SK-N-SH (cell line): ENCODE results near the gene SERPIND1. TPM values are rescaled to one million over a fixed set of nuclear protein-coding genes. Genes with fewer than 3 reads are reported as not detected.
"Not testable (repeated sequence)": the region's sequence is repeated elsewhere in the genome, so short reads cannot be mapped to it uniquely, and the experiment has no call there.

Source experiments
- CTCF ChIA-PET: fragments of 300-600, 350-600 bp; formaldehyde crosslinking; extraction: SDS; loops from one replicate; lab custom pipeline; 2021; lab: Yijun Ruan, JAX
- POLR2A ChIA-PET: fragments of 350-600 bp; sonication (Branson Sonifier 250); formaldehyde crosslinking; extraction: SDS; loops from one replicate; lab custom pipeline; 2020; ENCODE audit warnings: antibody characterized with exemption, inconsistent platforms; lab: Yijun Ruan, JAX
- DNase-seq: peaks from one replicate; pipeline ENCODE4 v3.0.0; 2012
- H2AFZ ChIP-seq: fragments of 200-600 bp; sonication (generic); 2 replicates; pipeline ENCODE4 v1.8.1; 2016; ENCODE audit warnings: antibody characterized with exemption, mild to moderate bottlenecking, low read depth
- H3F3A ChIP-seq: fragments of 200-600 bp; sonication (generic); replicated peaks from 2 replicates; pipeline ENCODE3; 2016; ENCODE audit warnings: antibody characterized with exemption, mild to moderate bottlenecking; ENCODE audit not compliant: insufficient read depth
- H3K27ac ChIP-seq, 2 experiments: fragments of 200-500 bp in 1 of 2; fragments of 200-600 bp in 1 of 2; sonication (Bioruptor generic) in 1 of 2; sonication (generic), shearing (Covaris generic) in 1 of 2; 2 replicates each; pipeline versions ENCODE4 v1.5.1 to v1.6.1; 2014 to 2016; ENCODE audit warnings: low read depth in 2 of 2, inconsistent platforms in 1 of 2, low read length in 1 of 2, mild to moderate bottlenecking in 1 of 2, mixed read lengths in 1 of 2
- H3K27me3 ChIP-seq: fragments of 200-600 bp; sonication (generic), shearing (Covaris generic); 2 replicates; pipeline ENCODE4 v1.6.1; 2016; ENCODE audit warnings: mixed run types; ENCODE audit not compliant: insufficient read depth
- H3K36me3 ChIP-seq, 2 experiments: fragments of 200-500 bp in 1 of 2; fragments of 200-600 bp in 1 of 2; sonication (Bioruptor generic) in 1 of 2; sonication (generic) in 1 of 2; replicated peaks in 1 of 2; 2 replicates each; pipeline versions ENCODE3 to v1.5.1; 2014 to 2016; ENCODE audit warnings: low read length in 1 of 2, mild to moderate bottlenecking in 1 of 2; ENCODE audit not compliant: insufficient read depth in 2 of 2, control insufficient read depth in 1 of 2
- H3K4me1 ChIP-seq, 2 experiments: fragments of 200-500 bp in 1 of 2; fragments of 200-600 bp in 1 of 2; sonication (Bioruptor generic) in 1 of 2; sonication (generic), shearing (Covaris generic) in 1 of 2; 2 replicates each; pipeline versions ENCODE4 v1.5.1 to v1.6.1; 2014 to 2016; ENCODE audit warnings: low read depth in 1 of 2, low read length in 1 of 2, mixed run types in 1 of 2; ENCODE audit not compliant: insufficient read depth in 2 of 2, control insufficient read depth in 1 of 2
- H3K4me2 ChIP-seq: fragments of 200-600 bp; sonication (generic), shearing (Covaris generic); 2 replicates; pipeline ENCODE4 v1.6.1; 2017; ENCODE audit warnings: mixed run types
- H3K4me3 ChIP-seq, 2 experiments: fragments of 200-500 bp in 1 of 2; fragments of 200-600 bp in 1 of 2; sonication (Bioruptor generic) in 1 of 2; sonication (generic), shearing (Covaris generic) in 1 of 2; 2 replicates each; pipeline versions ENCODE4 v1.5.1 to v1.8.1; 2014 to 2016; ENCODE audit warnings: low read depth in 2 of 2, inconsistent platforms in 1 of 2, low read length in 1 of 2, mild to moderate bottlenecking in 1 of 2, mixed read lengths in 1 of 2, moderate library complexity in 1 of 2
- H3K79me2 ChIP-seq: fragments of 200-600 bp; sonication (generic); 2 replicates; pipeline ENCODE4 v1.8.1; 2017; ENCODE audit warnings: mild to moderate bottlenecking; ENCODE audit not compliant: insufficient read depth
- H3K9ac ChIP-seq: fragments of 200-600 bp; sonication (generic); 2 replicates; pipeline ENCODE4 v1.6.1; 2017; ENCODE audit warnings: mixed run types
- H3K9me2 ChIP-seq: fragments of 200-600 bp; sonication (generic); 2 replicates; pipeline ENCODE4 v1.6.1; 2017; ENCODE audit warnings: mixed run types
- H3K9me3 ChIP-seq: fragments of 200-600 bp; sonication (generic); 2 replicates; pipeline ENCODE4 v1.6.1; 2017; ENCODE audit warnings: mixed run types, mild to moderate bottlenecking, moderate library complexity
- H4K20me1 ChIP-seq: fragments of 200-600 bp; sonication (generic); 2 replicates; pipeline ENCODE4 v1.6.1; 2017; ENCODE audit warnings: mild to moderate bottlenecking, mixed run types; ENCODE audit not compliant: insufficient read depth
- MAX ChIP-seq: IDR thresholded peaks from 2 replicates; pipeline ENCODE4 v1.4.0; 2012; ENCODE audit warnings: low read depth
- PBX3 ChIP-seq: IDR thresholded peaks from 2 replicates; pipeline ENCODE4; 2012
- RCOR1 ChIP-seq: fragments of 150-350 bp; IDR thresholded peaks from 2 replicates; pipeline ENCODE4 v1.6.1; 2017; ENCODE audit warnings: antibody characterized with exemption, low read length
- RXRA ChIP-seq: IDR thresholded peaks from 2 replicates; pipeline ENCODE4 v1.4.0; 2012; ENCODE audit warnings: low read depth, mild to moderate bottlenecking, borderline replicate concordance
- WGBS: methylation state at CpG from one replicate; pipeline ENCODE4 v1.1.6; 2017; ENCODE audit warnings: low lambda C conversion rate; 5-methylcytosine and 5-hydroxymethylcytosine counted together
- polyA plus RNA-seq, 3 experiments: library from polyadenylated mRNA; depleted of rRNA; stranded (reverse); fragments of >200 nt; gene quantifications; 2 replicates each; pipeline ENCODE4 v1.2.3, GENCODE V29; 2012
- TF ChIP-seq, protein P1 (sequence below): fragments of 200-600 bp; sonication (generic); IDR thresholded peaks from 2 replicates; pipeline ENCODE4 v1.6.1; 2017; ENCODE audit warnings: antibody characterized with exemption, mild to moderate bottlenecking, moderate library complexity
- TF ChIP-seq, protein P2 (sequence below): fragments of 150-350 bp; IDR thresholded peaks from 2 replicates; pipeline ENCODE4 v1.6.1; 2017; ENCODE audit warnings: antibody characterized with exemption, low read length, low read depth, borderline replicate concordance

The SERPIND1 gene
- polyA plus RNA-seq, 1 of the 3 experiments (the other 2 are of a cell fraction): not detected

- H3K9me3 ChIP-seq: no peaks in the 10 kb centered on the region
- no peaks in the 10 kb centered on the region for H4K20me1 ChIP-seq
- no peak overlapping the region for H3K27ac ChIP-seq
- no peaks in the 10 kb centered on the region for H3K9me2 ChIP-seq
- CTCF ChIA-PET: interaction anchor here (0.7 to 2.8 kb wide), 2 partner anchors 12 to 21 kb away, joined by 3 to 10 read pairs; no protein-coding TSS in a partner anchor
- POLR2A ChIA-PET: no interaction called here
- H3K4me1 ChIP-seq: no peaks in the 10 kb centered on the region; a peak in 1 of 4 replicates
- no peak for DNase-seq
- no peaks in the 10 kb centered on the region for H3K79me2 ChIP-seq
- H3F3A ChIP-seq: no peaks in the 10 kb centered on the region
- no peak overlapping the region for H3K9ac ChIP-seq
- no peak for TF ChIP-seq RXRA
- TF ChIP-seq, protein P1, sequence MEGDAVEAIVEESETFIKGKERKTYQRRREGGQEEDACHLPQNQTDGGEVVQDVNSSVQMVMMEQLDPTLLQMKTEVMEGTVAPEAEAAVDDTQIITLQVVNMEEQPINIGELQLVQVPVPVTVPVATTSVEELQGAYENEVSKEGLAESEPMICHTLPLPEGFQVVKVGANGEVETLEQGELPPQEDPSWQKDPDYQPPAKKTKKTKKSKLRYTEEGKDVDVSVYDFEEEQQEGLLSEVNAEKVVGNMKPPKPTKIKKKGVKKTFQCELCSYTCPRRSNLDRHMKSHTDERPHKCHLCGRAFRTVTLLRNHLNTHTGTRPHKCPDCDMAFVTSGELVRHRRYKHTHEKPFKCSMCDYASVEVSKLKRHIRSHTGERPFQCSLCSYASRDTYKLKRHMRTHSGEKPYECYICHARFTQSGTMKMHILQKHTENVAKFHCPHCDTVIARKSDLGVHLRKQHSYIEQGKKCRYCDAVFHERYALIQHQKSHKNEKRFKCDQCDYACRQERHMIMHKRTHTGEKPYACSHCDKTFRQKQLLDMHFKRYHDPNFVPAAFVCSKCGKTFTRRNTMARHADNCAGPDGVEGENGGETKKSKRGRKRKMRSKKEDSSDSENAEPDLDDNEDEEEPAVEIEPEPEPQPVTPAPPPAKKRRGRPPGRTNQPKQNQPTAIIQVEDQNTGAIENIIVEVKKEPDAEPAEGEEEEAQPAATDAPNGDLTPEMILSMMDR: no peak
- no peak for TF ChIP-seq MAX
- no peak for TF ChIP-seq RCOR1
- no peak for TF ChIP-seq PBX3
- TF ChIP-seq, protein P2, sequence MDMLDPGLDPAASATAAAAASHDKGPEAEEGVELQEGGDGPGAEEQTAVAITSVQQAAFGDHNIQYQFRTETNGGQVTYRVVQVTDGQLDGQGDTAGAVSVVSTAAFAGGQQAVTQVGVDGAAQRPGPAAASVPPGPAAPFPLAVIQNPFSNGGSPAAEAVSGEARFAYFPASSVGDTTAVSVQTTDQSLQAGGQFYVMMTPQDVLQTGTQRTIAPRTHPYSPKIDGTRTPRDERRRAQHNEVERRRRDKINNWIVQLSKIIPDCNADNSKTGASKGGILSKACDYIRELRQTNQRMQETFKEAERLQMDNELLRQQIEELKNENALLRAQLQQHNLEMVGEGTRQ: no peak
- H3K4me3 ChIP-seq: no peak overlapping the region
- WGBS: 95% methylated on average over 6 of the region's 6 CpGs
- no peaks in the 10 kb centered on the region for H3K27me3 ChIP-seq
- H3K36me3 ChIP-seq: peaks cover 3 to 20% of the 10 kb centered on the region in 2 experiments
- no peak overlapping the region for H2AFZ ChIP-seq
- no peak overlapping the region for H3K4me2 ChIP-seq
Observed at GRCh38 chr22:20825624-20826023, 51.7 kb downstream of the SERPIND1 start.

GRCh38 chr22:20826373-20827152, 52.6 kb downstream of the SERPIND1 start:
- H2AFZ ChIP-seq, H3K4me1 ChIP-seq, H3K9me2 ChIP-seq, H3K27me3 ChIP-seq, H3K9ac ChIP-seq, POLR2A ChIA-PET, H3K9me3 ChIP-seq, H3K27ac ChIP-seq, H3K4me3 ChIP-seq, H3F3A ChIP-seq, H4K20me1 ChIP-seq, DNase-seq, H3K4me2 ChIP-seq, H3K79me2 ChIP-seq: not testable (repeated sequence)
- H3K36me3 ChIP-seq: peaks cover 3 to 22% of the 10 kb centered on the region in 2 experiments
- CTCF ChIA-PET: interaction anchor here (0.7 kb wide), 1 partner anchor 12 kb away, joined by 3 read pairs; no protein-coding TSS in a partner anchor
- 94% methylated on average over 5 of the region's 5 CpGs for WGBS
